ENCODE results near the gene PDCD2L. TPM values are rescaled to one million over a fixed set of nuclear protein-coding genes. Genes with fewer than 3 reads are reported as not detected.
"Not testable (repeated sequence)": the region's sequence is repeated elsewhere in the genome, so short reads cannot be mapped to it uniquely, and the experiment has no call there.

PDCD2L gene
- total RNA-seq, 2 experiments from 2014 or later, result 9.4 to 13.4 TPM

GRCh38 chr19:34382471-34382870 lies 21.7 kb upstream of the PDCD2L start:
- Mint-ChIP-seq H3K36me3 (ENCODE audit: low read depth) (peaks cover 69% of the 10 kb centered on the region), H3K4me3 (no peak overlapping the region), H3K27ac (no peak overlapping the region), H3K27me3 (no peaks in the 10 kb centered on the region), H3K9me3 (no peaks in the 10 kb centered on the region), H3K4me1 (no peaks in the 10 kb centered on the region)
- DNase-seq, result no peak
- CTCF ChIA-PET, result interaction anchor here (1.0 kb wide), 1 partner anchor 16 kb away, joined by 3 read pairs; no protein-coding TSS in a partner anchor
- POLR2A ChIA-PET, result no interaction called here

- Mint-ChIP-seq H3K27ac (no peak overlapping the region), H3K4me3 (no peak overlapping the region), H3K27me3 (no peaks in the 10 kb centered on the region), H3K9me3 (no peaks in the 10 kb centered on the region), H3K36me3 (ENCODE audit: low read depth) (peaks cover 66% of the 10 kb centered on the region), H3K4me1 (no peaks in the 10 kb centered on the region)
- no peak for DNase-seq
- POLR2A ChIA-PET, result no interaction called here
- CTCF ChIA-PET, result interaction anchor here (0.7 to 1.4 kb wide), 3 partner anchors 13 to 24 kb away, joined by 3 to 6 read pairs (median 5); no protein-coding TSS in a partner anchor
These were observed 20.6 kb upstream of the PDCD2L start for GRCh38 chr19:34383599-34383998.

- Mint-ChIP-seq H3K27ac (no peak overlapping the region), H3K36me3 (ENCODE audit: low read depth) (peaks cover 52% of the 10 kb centered on the region)
- CTCF ChIA-PET, result interaction anchor here (0.6 to 1.0 kb wide), 2 partner anchors 14 to 129 kb away, joined by 3 to 5 read pairs; no protein-coding TSS in a partner anchor
These were observed 17.4 kb upstream of the PDCD2L start for GRCh38 chr19:34386645-34387445.

GRCh38 chr19:34387446-34387810 lies 16.8 kb upstream of the PDCD2L start:
- no peak overlapping the region for H3K27ac Mint-ChIP-seq
- DNase-seq, result no peak
- ChIA-PET POLR2A (no interaction called here), CTCF (no interaction called here)
- H3K27me3 Mint-ChIP-seq, result no peaks in the 10 kb centered on the region
- no peaks in the 10 kb centered on the region for H3K4me1 Mint-ChIP-seq
- H3K9me3 Mint-ChIP-seq, result no peaks in the 10 kb centered on the region
- H3K4me3 Mint-ChIP-seq, result no peak overlapping the region
- peaks cover 50% of the 10 kb centered on the region for H3K36me3 Mint-ChIP-seq (ENCODE audit: low read depth)

More at GRCh38 chr19:34386645-34387445, 17.4 kb upstream of the PDCD2L start:
- POLR2A ChIA-PET, result interaction anchor here (0.7 kb wide), 1 partner anchor 13 kb away, joined by 15 read pairs; no protein-coding TSS in a partner anchor
- H3K4me1 Mint-ChIP-seq, result no peaks in the 10 kb centered on the region
- H3K4me3 Mint-ChIP-seq, result no peak overlapping the region
- no peaks in the 10 kb centered on the region for H3K27me3 Mint-ChIP-seq
- no peak for DNase-seq
- no peaks in the 10 kb centered on the region for H3K9me3 Mint-ChIP-seq

- H3K27me3 Mint-ChIP-seq, H3K4me1 Mint-ChIP-seq, H3K27ac Mint-ChIP-seq, H3K9me3 Mint-ChIP-seq, H3K4me3 Mint-ChIP-seq, POLR2A ChIA-PET, DNase-seq: not testable (repeated sequence)
- CTCF ChIA-PET, result interaction anchor here (0.6 kb wide), 1 partner anchor 146 kb away, joined by 6 read pairs; no protein-coding TSS in a partner anchor
- peaks cover 37% of the 10 kb centered on the region for H3K36me3 Mint-ChIP-seq (ENCODE audit: low read depth)
These were observed 15.5 kb upstream of the PDCD2L start for GRCh38 chr19:34388745-34389144.

GRCh38 chr19:34391813-34392212 lies 12.4 kb upstream of the PDCD2L start:
- Mint-ChIP-seq H3K27me3 (no peaks in the 10 kb centered on the region), H3K36me3 (ENCODE audit: low read depth) (peaks cover 20% of the 10 kb centered on the region), H3K4me1 (no peaks in the 10 kb centered on the region), H3K27ac (no peak overlapping the region), H3K9me3 (no peaks in the 10 kb centered on the region), H3K4me3 (no peak overlapping the region)
- CTCF ChIA-PET, result no interaction called here
- POLR2A ChIA-PET, result no interaction called here
- DNase-seq, result no peak

- Mint-ChIP-seq H3K4me1 (no peaks in the 10 kb centered on the region), H3K27ac (no peak overlapping the region), H3K36me3 (ENCODE audit: low read depth) (peaks cover 22% of the 10 kb centered on the region), H3K4me3 (no peak overlapping the region), H3K9me3 (no peaks in the 10 kb centered on the region), H3K27me3 (no peaks in the 10 kb centered on the region)
- POLR2A ChIA-PET, result no interaction called here
- CTCF ChIA-PET, result interaction anchor here (0.5 to 0.6 kb wide), 2 partner anchors 13 to 683 kb away, joined by 3 to 7 read pairs; no protein-coding TSS in a partner anchor
- no peak for DNase-seq
These were observed 11.2 kb upstream of the PDCD2L start for GRCh38 chr19:34393031-34393430.

GRCh38 chr19:34393629-34394028 lies 10.6 kb upstream of the PDCD2L start:
- no peak for DNase-seq
- no peak overlapping the region for H3K4me3 Mint-ChIP-seq
- no peaks in the 10 kb centered on the region for H3K27me3 Mint-ChIP-seq
- no peak overlapping the region for H3K27ac Mint-ChIP-seq
- H3K9me3 Mint-ChIP-seq, result no peaks in the 10 kb centered on the region
- H3K36me3 Mint-ChIP-seq (ENCODE audit: low read depth), result peaks cover 18% of the 10 kb centered on the region
- H3K4me1 Mint-ChIP-seq, result no peaks in the 10 kb centered on the region
- ChIA-PET CTCF (no interaction called here), POLR2A (no interaction called here)

GRCh38 chr19:34397853-34398252 lies 6.3 kb upstream of the PDCD2L start:
- ChIA-PET CTCF (interaction anchor here (0.6 kb wide), 1 partner anchor 30 kb away, joined by 5 read pairs; the partner anchor contains the start of gene UBA2), POLR2A (no interaction called here)
- H3K4me1 Mint-ChIP-seq, result no peaks in the 10 kb centered on the region
- DNase-seq, result no peak
- no peaks in the 10 kb centered on the region for H3K27me3 Mint-ChIP-seq
- no peak overlapping the region for H3K27ac Mint-ChIP-seq
- no peaks in the 10 kb centered on the region for H3K9me3 Mint-ChIP-seq
- H3K4me3 Mint-ChIP-seq, result no peak overlapping the region
- peaks cover 32% of the 10 kb centered on the region for H3K36me3 Mint-ChIP-seq (ENCODE audit: low read depth)

GRCh38 chr19:34399886-34400285 lies 4.3 kb upstream of the PDCD2L start:
- H3K27ac Mint-ChIP-seq, result peak overlapping the region; percentile 46
- H3K36me3 Mint-ChIP-seq (ENCODE audit: low read depth), result peaks cover 30% of the 10 kb centered on the region
- H3K9me3 Mint-ChIP-seq, result no peaks in the 10 kb centered on the region
- no peak for DNase-seq
- POLR2A ChIA-PET, result interaction anchor here (1.2 kb wide), 1 partner anchor 13 kb away, joined by 15 read pairs; no protein-coding TSS in a partner anchor
- no peak overlapping the region for H3K4me3 Mint-ChIP-seq
- H3K27me3 Mint-ChIP-seq, result no peaks in the 10 kb centered on the region
- CTCF ChIA-PET, result interaction anchor here (1.1 kb wide), 1 partner anchor 27 kb away, joined by 7 read pairs; no protein-coding TSS in a partner anchor
- H3K4me1 Mint-ChIP-seq, result peaks cover 12% of the 10 kb centered on the region

GRCh38 chr19:34400844-34401243 lies 3.4 kb upstream of the PDCD2L start:
- H3K9me3 Mint-ChIP-seq, POLR2A ChIA-PET, H3K4me3 Mint-ChIP-seq, H3K27ac Mint-ChIP-seq, DNase-seq, H3K27me3 Mint-ChIP-seq: not testable (repeated sequence)
- Mint-ChIP-seq H3K36me3 (ENCODE audit: low read depth) (peaks cover 27% of the 10 kb centered on the region), H3K4me1 (peaks cover 14% of the 10 kb centered on the region)
- CTCF ChIA-PET, result interaction anchor here (0.6 kb wide), 1 partner anchor 31 kb away, joined by 3 read pairs; no protein-coding TSS in a partner anchor

GRCh38 chr19:34402074-34402600 lies 2.1 kb upstream of the PDCD2L start:
- CTCF ChIA-PET, result no interaction called here
- peaks cover 20% of the 10 kb centered on the region for H3K36me3 Mint-ChIP-seq (ENCODE audit: low read depth)

GRCh38 chr19:34403784-34404108 lies 453 bp upstream of the PDCD2L start:
- Mint-ChIP-seq H3K4me3 (peak overlapping the region; percentile 86), H3K27ac (peak overlapping the region; percentile 89), H3K27me3 (no peaks in the 10 kb centered on the region), H3K4me1 (peaks cover 19% of the 10 kb centered on the region), H3K36me3 (ENCODE audit: low read depth) (peaks cover 18% of the 10 kb centered on the region), H3K9me3 (no peaks in the 10 kb centered on the region)
- ChIA-PET POLR2A (no interaction called here), CTCF (no interaction called here)
- DNase-seq, result no peak

More at GRCh38 chr19:34402074-34402600, 2.1 kb upstream of the PDCD2L start:
- DNase-seq, result no peak
- no peak overlapping the region for H3K4me3 Mint-ChIP-seq
- peaks cover 17% of the 10 kb centered on the region for H3K4me1 Mint-ChIP-seq
- POLR2A ChIA-PET, result no interaction called here
- H3K9me3 Mint-ChIP-seq, result no peaks in the 10 kb centered on the region
- no peaks in the 10 kb centered on the region for H3K27me3 Mint-ChIP-seq
- H3K27ac Mint-ChIP-seq, result peak overlapping the region; percentile 76

Data from activated CD4-positive, alpha-beta T cell treated with anti-CD3 and anti-CD28 coated beads, Interleukin-2, amount 10 ng/mL, durations not matched to agents 7 days and 5 days (primary cell).